Mucosa of descending colon (tissue), 3 donors: ENCODE data around the gene PRKAR1B. TPM values are rescaled to one million over a fixed set of nuclear protein-coding genes. Genes with fewer than 3 reads are reported as not detected.

Experiments used
- ATAC-seq: fragments of 200-7000 bp; cut with Tn5 transposase; one replicate; pipeline ENCODE4 v1.9.1; 2020; ENCODE audit warnings: mild to moderate bottlenecking, moderate library complexity
- DNase-seq, 3 donors: peaks; one replicate each; pipeline ENCODE4 v3.0.0-alpha.2; 2020
- H3K36me3 ChIP-seq: fragments of 200-600 bp; one replicate; pipeline ENCODE4 v1.8.0; 2021; ENCODE audit warnings: low read depth, mild to moderate bottlenecking
- H3K4me1 ChIP-seq: fragments of 200-600 bp; one replicate; pipeline ENCODE4 v1.8.0; 2021; ENCODE audit warnings: low read depth, mild to moderate bottlenecking
- H3K4me3 ChIP-seq: fragments of 200-600 bp; one replicate; pipeline ENCODE4 v1.8.0; 2021; ENCODE audit warnings: mild to moderate bottlenecking
- H3K9me3 ChIP-seq: fragments of 200-600 bp; one replicate; pipeline ENCODE4 v1.8.0; 2021; ENCODE audit warnings: mild to moderate bottlenecking
- intact Hi-C, 2 donors: fragments of 100-400 bp; cut with DNase I in 1 of 2; cut with micrococcal nuclease in 1 of 2; formaldehyde crosslinking; loops; one replicate each; pipeline versions ENCODE4 v1.11.0 to v1.11.1; 2022; cut with DNase I, micrococcal nuclease
- total RNA-seq, 3 donors: library from RNA; stranded (reverse); fragmentation: NEBNext Ultra II Directional in 2 of 3; extraction: Animal tissue kit (Norgen Biotek cat#: 25700) in 2 of 3; gene quantifications; one replicate each; pipeline versions ENCODE4 v1.2.1 to v1.2.4, GENCODE V29; 2021 to 2023
- TF ChIP-seq, protein P1 (sequence below): fragments of 200-600 bp; IDR thresholded peaks from one replicate; pipeline ENCODE4 v1.8.0; 2022; ENCODE audit warnings: antibody characterized with exemption, mild to moderate bottlenecking
- donor health status: DM: no; HTN: no; CAD: no; lungs with moderate emphysema.
- donor health status: DM: no; HTN: no; CAD: no.
- donor health status: DM: no; HTN: yes; CAD: no.

Gene PRKAR1B
- total RNA-seq, 3 donors from 2014 or later, result 10.1 to 24.5 (median 24.4) TPM

DNA sequence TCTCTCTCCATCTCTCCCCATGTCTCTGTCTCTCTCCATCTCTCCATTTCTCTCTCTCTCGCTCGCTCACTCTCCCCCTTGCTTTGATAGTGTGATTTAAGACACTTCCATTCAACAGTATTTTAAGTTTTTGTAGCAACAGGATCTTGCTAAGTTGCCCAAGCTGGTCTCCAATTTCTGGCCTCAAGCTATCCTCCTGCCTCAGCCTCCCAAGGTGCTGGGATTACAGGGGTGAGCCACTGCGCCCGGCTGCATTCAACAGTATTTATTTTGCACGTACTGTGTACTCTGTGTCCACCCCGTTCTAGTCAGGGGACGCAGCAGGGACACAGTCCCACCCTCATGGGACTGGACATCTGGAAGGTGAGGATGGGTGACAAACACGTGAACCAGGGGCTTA is 193.0 kb downstream of the PRKAR1B start:
- no peak for ATAC-seq
- no peak overlapping the region for H3K4me3 ChIP-seq
- intact Hi-C loops, result no loop called here

DNA sequence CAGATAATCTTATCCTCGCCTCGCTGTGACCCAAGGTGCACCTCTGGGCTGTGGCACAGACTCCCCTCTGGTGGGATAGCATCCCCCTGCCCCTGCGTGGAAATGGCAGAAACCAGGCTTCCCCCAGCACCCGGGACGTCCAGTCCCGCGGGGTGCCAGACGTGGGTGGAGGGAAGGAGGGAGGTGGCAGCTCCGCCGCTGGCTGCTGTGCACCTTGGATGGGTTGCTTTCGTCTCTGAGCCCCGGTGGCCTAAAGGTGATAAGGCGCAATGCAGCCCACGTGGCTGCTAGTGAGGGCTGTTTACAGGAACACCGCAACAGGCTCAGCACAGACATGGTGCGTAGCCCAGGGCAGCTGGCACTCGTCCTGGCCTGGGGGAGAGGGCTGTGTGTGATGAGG is 193.8 kb downstream of the PRKAR1B start:
- no peak overlapping the region for H3K4me3 ChIP-seq
- no peak for ATAC-seq
- no peaks in the 10 kb centered on the region for H3K36me3 ChIP-seq
- H3K9me3 ChIP-seq, result no peaks in the 10 kb centered on the region
- DNase-seq, result no peak
- TF ChIP-seq, protein P1, sequence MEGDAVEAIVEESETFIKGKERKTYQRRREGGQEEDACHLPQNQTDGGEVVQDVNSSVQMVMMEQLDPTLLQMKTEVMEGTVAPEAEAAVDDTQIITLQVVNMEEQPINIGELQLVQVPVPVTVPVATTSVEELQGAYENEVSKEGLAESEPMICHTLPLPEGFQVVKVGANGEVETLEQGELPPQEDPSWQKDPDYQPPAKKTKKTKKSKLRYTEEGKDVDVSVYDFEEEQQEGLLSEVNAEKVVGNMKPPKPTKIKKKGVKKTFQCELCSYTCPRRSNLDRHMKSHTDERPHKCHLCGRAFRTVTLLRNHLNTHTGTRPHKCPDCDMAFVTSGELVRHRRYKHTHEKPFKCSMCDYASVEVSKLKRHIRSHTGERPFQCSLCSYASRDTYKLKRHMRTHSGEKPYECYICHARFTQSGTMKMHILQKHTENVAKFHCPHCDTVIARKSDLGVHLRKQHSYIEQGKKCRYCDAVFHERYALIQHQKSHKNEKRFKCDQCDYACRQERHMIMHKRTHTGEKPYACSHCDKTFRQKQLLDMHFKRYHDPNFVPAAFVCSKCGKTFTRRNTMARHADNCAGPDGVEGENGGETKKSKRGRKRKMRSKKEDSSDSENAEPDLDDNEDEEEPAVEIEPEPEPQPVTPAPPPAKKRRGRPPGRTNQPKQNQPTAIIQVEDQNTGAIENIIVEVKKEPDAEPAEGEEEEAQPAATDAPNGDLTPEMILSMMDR, result no peak
- intact Hi-C loops, result no loop called here
- peaks cover 12% of the 10 kb centered on the region for H3K4me1 ChIP-seq

More for the DNA sequence above, 193.0 kb downstream of the PRKAR1B start:
- H3K4me1 ChIP-seq, result peaks cover 20% of the 10 kb centered on the region
- no peak for DNase-seq
- no peaks in the 10 kb centered on the region for H3K36me3 ChIP-seq
- H3K9me3 ChIP-seq, result no peaks in the 10 kb centered on the region
- TF ChIP-seq, protein P1, result no peak

DNA sequence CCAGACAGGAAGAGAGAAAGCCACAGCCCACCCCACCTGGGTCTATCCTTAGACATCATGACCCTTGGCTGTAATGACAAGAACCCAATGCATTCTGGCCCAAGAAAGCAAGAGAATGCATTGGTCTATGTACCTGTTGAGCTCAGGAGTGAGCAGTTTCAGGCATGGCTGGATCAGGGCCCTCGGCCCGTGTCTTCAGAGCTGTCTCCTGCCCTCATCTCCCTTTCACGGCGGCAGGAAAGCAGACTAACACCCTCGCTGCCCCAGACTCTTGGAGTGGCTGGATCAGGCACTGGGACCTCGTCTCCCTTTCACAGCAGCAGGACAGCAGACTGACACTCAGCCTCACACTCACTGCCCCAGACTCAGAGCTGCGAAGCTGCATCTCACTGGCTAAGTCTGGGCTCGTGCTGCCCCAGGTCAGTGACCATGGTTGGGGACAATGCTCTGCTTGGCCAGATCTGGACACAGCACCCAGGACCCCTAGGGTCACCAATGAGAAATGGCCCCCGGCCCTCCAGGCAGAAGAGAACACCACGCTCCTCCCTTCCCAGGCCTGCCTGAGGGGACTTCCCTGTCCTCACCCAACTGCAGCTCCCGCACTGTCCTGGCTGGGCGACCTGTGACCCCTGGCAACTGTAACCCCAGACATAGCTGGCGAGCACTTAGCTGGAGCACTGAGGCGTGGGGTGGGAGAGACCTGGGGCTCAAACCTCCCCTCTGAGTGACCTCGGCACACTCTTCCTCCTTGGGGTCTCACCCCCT is 194.5 kb downstream of the PRKAR1B start:
- DNase-seq (no peak), ATAC-seq (no peak)
- peaks cover 5% of the 10 kb centered on the region for H3K4me1 ChIP-seq
- TF ChIP-seq, protein P1, result no peak
- no peaks in the 10 kb centered on the region for H3K36me3 ChIP-seq
- intact Hi-C loops, result no loop called here
- no peaks in the 10 kb centered on the region for H3K9me3 ChIP-seq
- H3K4me3 ChIP-seq, result no peak overlapping the region

DNA sequence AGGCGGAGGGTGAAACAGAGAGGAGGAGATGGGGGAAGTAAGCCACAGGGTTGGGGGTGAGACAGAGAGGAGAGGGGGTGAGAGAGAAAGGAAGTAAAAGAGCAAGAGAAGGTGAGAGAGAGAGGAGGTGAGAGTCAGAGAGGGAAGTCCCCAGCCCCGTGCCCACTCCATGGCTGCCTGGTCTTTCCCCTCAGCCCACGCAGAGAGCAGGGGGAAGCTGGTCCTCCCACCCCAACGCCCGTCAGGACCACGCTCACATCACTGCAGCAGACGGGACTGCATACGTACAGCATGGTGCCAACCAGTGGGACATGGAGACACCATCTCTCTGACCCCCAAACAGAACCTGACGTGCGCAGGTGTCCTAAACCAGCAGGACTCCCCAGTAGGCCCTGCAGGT is 195.3 kb downstream of the PRKAR1B start:
- H3K4me3 ChIP-seq, result no peak overlapping the region
- ATAC-seq, result no peak
- peaks cover 4% of the 10 kb centered on the region for H3K4me1 ChIP-seq
- TF ChIP-seq, protein P1, result no peak
- intact Hi-C loops, result no loop called here
- no peak for DNase-seq
- no peaks in the 10 kb centered on the region for H3K9me3 ChIP-seq
- H3K36me3 ChIP-seq, result no peaks in the 10 kb centered on the region

DNA sequence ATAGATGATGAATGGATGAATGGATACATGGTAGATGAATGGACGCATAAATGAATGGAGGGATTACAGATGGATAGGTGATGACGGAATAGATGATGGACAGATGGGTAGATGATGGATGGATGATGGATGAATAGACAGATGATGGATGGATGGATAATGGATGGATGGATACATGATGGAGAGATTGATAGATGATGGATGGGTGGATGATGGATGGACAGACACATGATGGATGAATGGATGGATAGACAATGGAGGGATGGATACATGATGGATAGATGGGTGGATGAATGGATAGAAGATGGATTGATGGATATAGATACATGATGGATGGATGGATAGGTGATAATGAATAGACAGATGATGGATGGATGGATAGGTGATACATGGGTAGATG is 198.6 kb downstream of the PRKAR1B start:
- peaks cover 4% of the 10 kb centered on the region for H3K4me1 ChIP-seq
- H3K4me3 ChIP-seq, result no peak overlapping the region
- H3K36me3 ChIP-seq, result no peaks in the 10 kb centered on the region
- intact Hi-C loops, result no loop called here
- ATAC-seq, result no peak
- TF ChIP-seq, protein P1, result no peak
- no peak for DNase-seq
- no peaks in the 10 kb centered on the region for H3K9me3 ChIP-seq
